PC-9 (cell line): ENCODE results near the gene LMNTD2. TPM values are rescaled to one million over a fixed set of nuclear protein-coding genes. Genes with fewer than 3 reads are reported as not detected.

Source experiments
- BruUV-seq: library from RNA; stranded (reverse); fragments of 400-500 nt; replicated peaks from 2 replicates; lab custom pipeline; 2021; lab: Mats Ljungman, UMichigan
- CTCF ChIA-PET: fragments of 300-600 bp; sonication (Branson Sonifier 250); formaldehyde crosslinking; loops from one replicate; lab custom pipeline; 2022; ENCODE audit warnings: antibody characterized with exemption; lab: Charles Lee
- POLR2A ChIA-PET: fragments of 300-600 bp; sonication (Branson Sonifier 250); formaldehyde crosslinking; loops from one replicate; lab custom pipeline; 2022; ENCODE audit warnings: antibody characterized with exemption; ENCODE audit not compliant: unreplicated experiment; lab: Charles Lee
- DNase-seq, 2 experiments: peaks; one replicate each; pipeline versions ENCODE4 v3.0.0 to v3.0.0-alpha.2; 2015 to 2022; ENCODE audit warnings: mixed read lengths in 1 of 2
- H2AFZ ChIP-seq: fragments of 200-600 bp; sonication (generic); 2 replicates; pipeline ENCODE4 v1.8.1; 2017; ENCODE audit warnings: antibody characterized with exemption
- H3F3A ChIP-seq: fragments of 200-600 bp; sonication (generic); 2 replicates; pipeline ENCODE4 v1.8.1; 2017; ENCODE audit warnings: antibody characterized with exemption, mild to moderate bottlenecking, low read depth; ENCODE audit not compliant: insufficient read depth
- H3K27ac ChIP-seq: fragments of 200-600 bp; sonication (generic); 2 replicates; pipeline ENCODE4 v1.6.1; 2016; ENCODE audit warnings: mixed run types
- H3K27me3 ChIP-seq: fragments of 200-600 bp; sonication (generic); 2 replicates; pipeline ENCODE4 v1.6.1; 2016; ENCODE audit warnings: low read depth, mixed run types; ENCODE audit not compliant: insufficient read depth
- H3K36me3 ChIP-seq: fragments of 200-600 bp; sonication (generic); 2 replicates; pipeline ENCODE4 v1.6.1; 2016; ENCODE audit warnings: low read depth, mixed run types
- H3K4me1 ChIP-seq: fragments of 200-600 bp; sonication (generic); replicated peaks from 2 replicates; pipeline ENCODE4 v1.6.1; 2016; ENCODE audit warnings: mixed run types; ENCODE audit not compliant: insufficient read depth
- H3K4me2 ChIP-seq: fragments of 200-600 bp; sonication (generic); 2 replicates; pipeline ENCODE4 v1.6.1; 2017; ENCODE audit warnings: mixed run types
- H3K4me3 ChIP-seq: fragments of 200-600 bp; sonication (generic); 2 replicates; pipeline ENCODE4 v1.6.1; 2016; ENCODE audit warnings: mixed run types
- H3K79me2 ChIP-seq: fragments of 200-600 bp; sonication (generic); 2 replicates; pipeline ENCODE4 v1.6.1; 2017; ENCODE audit warnings: low read depth, mixed run types
- H3K9me2 ChIP-seq: fragments of 200-600 bp; sonication (generic); 2 replicates; pipeline ENCODE4 v1.8.1; 2017; ENCODE audit warnings: mild to moderate bottlenecking; ENCODE audit not compliant: insufficient read depth
- H3K9me3 ChIP-seq: fragments of 200-600 bp; sonication (generic); 2 replicates; pipeline ENCODE4 v1.8.1; 2016; ENCODE audit warnings: low read depth; ENCODE audit not compliant: insufficient read depth
- H4K20me1 ChIP-seq: fragments of 200-600 bp; sonication (generic); 2 replicates; pipeline ENCODE4 v1.8.1; 2017; ENCODE audit not compliant: insufficient read depth
- CTCF ChIP-seq: fragments of 200-600 bp; sonication (generic); conservative IDR thresholded peaks from 2 replicates; pipeline ENCODE4 v1.6.1; 2017; ENCODE audit warnings: mixed run types, antibody characterized with exemption, mild to moderate bottlenecking, moderate library complexity
- EZH2 ChIP-seq: fragments of 200-600 bp; sonication (generic); IDR thresholded peaks from 2 replicates; pipeline ENCODE4 v1.8.0; 2017; ENCODE audit warnings: antibody characterized with exemption, low read depth
- intact Hi-C: fragments of 100-400 bp; cut with micrococcal nuclease; formaldehyde crosslinking; loops from one replicate; pipeline ENCODE4 v1.10.0; 2022; ENCODE audit not compliant: unreplicated experiment
- total RNA-seq: library from RNA; stranded (reverse); gene quantifications from 2 replicates; pipeline ENCODE4 v1.2.3, GENCODE V29; 2021

Gene LMNTD2
- total RNA-seq, 1 experiment from 2014 or later = 16.3 TPM

GRCh38 chr11:573146-573759 lies 12.7 kb upstream of the LMNTD2 start:
- H3K27ac ChIP-seq = no peak overlapping the region
- CTCF ChIA-PET = no interaction called here
- H3K4me1 ChIP-seq = peaks cover 15% of the 10 kb centered on the region
- no peaks in the 10 kb centered on the region; the same call in 1 of the 2 replicates for H3K36me3 ChIP-seq
- no TSS peak for BruUV-seq
- no peaks in the 10 kb centered on the region for H3F3A ChIP-seq
- DNase-seq = no peak
- intact Hi-C loops = no loop called here
- POLR2A ChIA-PET = no interaction called here
- no peak overlapping the region for H3K4me2 ChIP-seq
- no peak overlapping the region for H3K4me3 ChIP-seq
- TF ChIP-seq CTCF = no peak
- no peak for TF ChIP-seq EZH2
- H3K79me2 ChIP-seq = peaks cover 16% of the 10 kb centered on the region
- no peak overlapping the region for H2AFZ ChIP-seq
- H3K9me3 ChIP-seq = no peaks in the 10 kb centered on the region
- no peaks in the 10 kb centered on the region for H3K27me3 ChIP-seq
- peaks cover 13% of the 10 kb centered on the region for H4K20me1 ChIP-seq
- no peaks in the 10 kb centered on the region for H3K9me2 ChIP-seq

- Histone ChIP-seq H3K9me3 (no peaks in the 10 kb centered on the region), H3K27ac (no peak overlapping the region), H3K36me3 (no peaks in the 10 kb centered on the region), H2AFZ (no peak overlapping the region), H3K4me2 (no peak overlapping the region), H3K4me3 (no peak overlapping the region), H3F3A (no peaks in the 10 kb centered on the region), H3K4me1 (0 out of 2 replicates have a peak, but pooled peaks cover 6% of the 10 kb centered on the region), H3K79me2 (peaks cover 1% of the 10 kb centered on the region), H4K20me1 (no peaks in the 10 kb centered on the region), H3K27me3 (no peaks in the 10 kb centered on the region), H3K9me2 (no peaks in the 10 kb centered on the region)
- ChIA-PET POLR2A (no interaction called here), CTCF (no interaction called here)
- BruUV-seq = no TSS peak
- intact Hi-C loops = no loop called here
- no peak for DNase-seq
- TF ChIP-seq EZH2 (no peak), CTCF (no peak)
Observed at GRCh38 chr11:571802-572185, 11.3 kb upstream of the LMNTD2 start.

GRCh38 chr11:569158-569885 lies 8.8 kb upstream of the LMNTD2 start:
- Histone ChIP-seq H3K4me2 (peak overlapping the region; percentile 85), H3F3A (no peaks in the 10 kb centered on the region; the same call in 1 of the 2 replicates), H3K36me3 (no peaks in the 10 kb centered on the region), H3K9me2 (no peaks in the 10 kb centered on the region), H2AFZ (no peak overlapping the region), H3K4me1 (0 out of 2 replicates have a peak, but pooled peaks cover 6% of the 10 kb centered on the region), H3K27ac (no peak overlapping the region), H3K27me3 (no peaks in the 10 kb centered on the region), H3K79me2 (no peaks in the 10 kb centered on the region), H3K9me3 (no peaks in the 10 kb centered on the region), H3K4me3 (peak overlapping the region; percentile 57; the same call in 1 of the 2 replicates), H4K20me1 (no peaks in the 10 kb centered on the region)
- TF ChIP-seq EZH2 (no peak), CTCF (no peak)
- DNase-seq = no peak
- ChIA-PET CTCF (no interaction called here), POLR2A (no interaction called here)
- BruUV-seq = TSS peak; percentile 32
- intact Hi-C loops = loop anchor here (10.0 kb wide), 1 partner anchor 155 kb away; no protein-coding TSS in a partner anchor
